ENCODE results near the gene TEX261.
"Not testable (repeated sequence)": the region's sequence is repeated elsewhere in the genome, so short reads cannot be mapped to it uniquely, and the experiment has no call there.

TEX261 gene

GRCh38 chr2:70999931-71000330 lies 5.3 kb upstream of the TEX261 start:
- not testable (repeated sequence) for DNase-seq

- no peak for DNase-seq
These were observed 4.7 kb upstream of the TEX261 start for GRCh38 chr2:70999362-70999761.

DNA sequence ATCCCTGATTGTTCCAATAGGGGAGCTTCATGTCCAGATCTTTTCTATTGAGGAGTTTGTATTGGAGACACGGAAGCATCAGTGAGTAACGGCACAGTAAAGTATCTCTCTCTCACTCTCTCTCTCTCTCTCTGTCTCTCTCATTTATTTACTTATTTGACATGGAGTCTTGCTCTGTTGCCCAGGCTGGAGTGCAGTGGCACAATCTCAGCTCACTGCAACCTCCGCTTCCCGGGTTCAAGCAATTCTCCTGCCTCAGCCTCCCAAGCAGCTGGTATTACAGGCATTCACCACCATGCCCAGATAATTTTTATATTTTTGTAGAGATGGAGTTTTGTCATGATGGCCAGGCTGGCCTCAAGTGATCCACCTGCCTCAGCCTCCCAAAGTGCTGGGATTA lies 4.2 kb upstream of the TEX261 start:
- not testable (repeated sequence) for DNase-seq

GRCh38 chr2:70995426-70995729 lies 705 bp upstream of the TEX261 start:
- peak; percentile 57 for DNase-seq

DNA sequence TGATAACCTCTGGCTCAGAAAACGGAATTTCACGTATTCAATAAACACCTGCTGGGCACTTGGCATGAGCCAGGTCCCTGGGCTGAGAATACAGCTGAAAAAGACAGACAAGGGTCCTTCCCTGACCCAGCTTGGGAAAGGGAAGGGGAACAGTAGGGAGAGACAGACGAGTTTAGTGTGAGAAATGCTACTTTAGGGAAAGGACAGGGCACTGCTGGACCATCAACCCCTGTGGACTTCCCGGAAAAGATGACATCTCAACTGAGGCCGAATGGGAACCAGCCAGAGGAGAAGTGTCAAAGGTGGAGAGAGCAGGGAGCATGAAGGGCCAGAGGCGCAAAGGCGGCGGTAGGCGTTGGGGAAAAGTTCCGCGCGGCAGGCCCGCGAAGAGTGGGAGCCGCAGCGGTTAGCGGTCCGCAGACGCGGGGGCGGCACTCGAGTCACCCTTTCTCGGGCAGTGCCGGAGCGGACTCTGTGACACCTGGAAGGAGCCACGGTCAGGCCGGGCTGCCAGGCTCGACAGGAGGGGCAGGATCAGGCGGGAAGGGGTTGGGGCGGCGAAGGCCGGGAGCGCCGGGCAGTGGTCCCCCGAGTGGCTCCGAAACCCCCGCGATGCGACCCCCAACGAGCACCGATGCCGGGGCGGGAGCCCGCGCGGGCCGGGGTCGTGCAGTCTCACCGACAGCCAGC lies 519 bp downstream of the TEX261 start:
- DNase-seq = peak; percentile 61

GRCh38 chr2:70992945-70993853 lies 1.5 kb downstream of the TEX261 start:
- DNase-seq = no peak

DNA sequence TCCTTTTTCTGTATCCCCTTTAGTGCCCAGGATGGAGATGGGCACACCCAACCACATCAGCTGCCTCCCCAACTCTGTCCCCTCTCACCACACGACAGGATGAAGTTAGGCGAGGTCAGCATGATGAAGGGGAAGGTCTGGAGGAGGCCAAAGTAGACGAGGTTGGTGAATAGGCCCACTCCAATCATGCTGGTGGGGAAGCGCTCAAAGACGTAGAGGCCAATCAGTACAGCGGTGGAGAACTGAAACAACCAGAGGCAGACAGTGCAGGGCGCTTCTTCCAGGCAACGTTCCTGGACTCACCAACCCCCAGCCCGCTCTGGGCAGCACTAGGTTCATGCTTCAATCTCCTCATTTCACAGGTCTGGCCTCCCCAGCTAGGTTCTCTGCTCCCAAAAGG lies 2.9 kb downstream of the TEX261 start:
- no peak for DNase-seq

GRCh38 chr2:70991142-70991541 lies 3.5 kb downstream of the TEX261 start:
- no peak for DNase-seq

GRCh38 chr2:70990216-70990615 lies 4.5 kb downstream of the TEX261 start:
- no peak for DNase-seq

DNA sequence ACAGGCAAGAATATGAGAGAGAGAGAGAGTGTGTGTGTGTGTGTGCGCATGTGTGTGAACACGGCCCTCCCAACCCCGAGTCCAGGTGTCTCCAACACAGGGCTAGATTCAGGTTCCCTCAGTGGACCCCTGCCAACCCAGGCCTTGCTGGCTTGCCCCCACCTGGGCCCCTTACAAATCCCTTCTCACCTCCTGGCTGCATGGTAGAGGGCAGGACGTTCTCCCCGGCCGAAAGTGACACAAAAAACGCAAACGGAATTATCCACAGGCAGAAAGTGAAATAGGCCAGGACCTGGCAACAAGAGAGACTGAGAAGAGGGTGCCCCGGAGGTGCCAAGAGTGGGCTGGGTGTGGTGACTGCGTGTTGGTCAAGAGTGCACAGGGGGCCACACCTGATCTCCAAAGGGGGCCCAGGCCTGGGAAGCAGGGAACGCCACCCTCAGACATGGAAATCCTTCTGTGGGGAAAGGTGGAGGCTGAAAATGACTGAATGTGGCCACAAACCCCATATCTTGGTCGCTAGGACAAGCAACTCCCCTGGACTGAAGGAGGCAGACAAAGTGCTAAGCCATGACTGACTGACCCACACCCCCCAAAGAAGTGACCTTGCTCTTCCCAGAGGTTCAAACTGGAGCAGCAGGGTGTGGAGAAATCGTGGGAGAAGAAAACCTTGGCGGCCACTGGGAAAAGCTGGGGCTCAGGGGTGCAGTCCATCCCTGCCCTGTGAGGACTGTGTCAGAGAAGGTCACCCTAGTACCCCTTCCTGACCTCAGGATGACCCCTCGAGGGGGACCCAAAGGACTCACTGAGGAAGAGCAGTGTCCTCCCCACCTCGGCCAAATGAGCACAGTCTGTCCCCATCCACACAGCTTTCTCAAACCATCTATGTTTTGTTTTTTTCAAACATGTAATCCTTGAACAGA lies 5.7 kb downstream of the TEX261 start:
- DNase-seq = no peak

- DNase-seq = no peak
These were observed 6.5 kb downstream of the TEX261 start for GRCh38 chr2:70988151-70988550.

GRCh38 chr2:70987386-70987785 lies 7.3 kb downstream of the TEX261 start:
- no peak for DNase-seq

DNA sequence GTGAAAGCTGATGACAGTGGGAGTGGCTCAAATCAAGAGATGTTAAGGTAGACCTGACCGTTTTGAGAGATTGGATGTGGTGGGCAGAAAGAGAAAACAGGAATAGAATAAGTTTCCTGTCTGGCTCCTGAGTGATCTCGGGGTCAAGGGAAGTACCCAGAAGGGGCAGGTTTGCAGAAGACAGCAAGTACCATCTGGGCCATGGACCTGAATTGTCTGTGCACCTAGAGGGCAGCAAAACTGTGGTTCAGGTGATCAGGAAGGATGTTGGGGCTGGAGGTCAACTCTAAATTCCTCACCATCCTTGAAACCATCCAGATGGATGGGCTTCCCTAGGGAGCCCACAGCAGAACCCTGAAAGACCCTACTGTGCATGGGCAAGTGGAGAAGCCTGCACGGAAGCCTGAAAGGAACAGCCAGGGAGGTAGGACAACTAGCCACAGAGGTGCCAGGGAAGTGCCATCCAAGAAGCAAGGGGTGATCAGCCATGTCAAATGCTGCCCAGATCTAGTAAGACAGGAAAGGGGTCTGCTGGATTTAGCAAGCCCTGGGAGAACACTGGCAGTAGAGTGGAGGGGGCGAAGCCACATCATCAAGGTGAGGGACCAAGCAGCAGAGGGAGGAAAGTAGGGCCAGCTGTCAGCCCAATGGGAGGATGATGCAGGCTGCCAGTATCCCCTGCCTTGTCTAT lies 8.0 kb downstream of the TEX261 start:
- DNase-seq = no peak

DNA sequence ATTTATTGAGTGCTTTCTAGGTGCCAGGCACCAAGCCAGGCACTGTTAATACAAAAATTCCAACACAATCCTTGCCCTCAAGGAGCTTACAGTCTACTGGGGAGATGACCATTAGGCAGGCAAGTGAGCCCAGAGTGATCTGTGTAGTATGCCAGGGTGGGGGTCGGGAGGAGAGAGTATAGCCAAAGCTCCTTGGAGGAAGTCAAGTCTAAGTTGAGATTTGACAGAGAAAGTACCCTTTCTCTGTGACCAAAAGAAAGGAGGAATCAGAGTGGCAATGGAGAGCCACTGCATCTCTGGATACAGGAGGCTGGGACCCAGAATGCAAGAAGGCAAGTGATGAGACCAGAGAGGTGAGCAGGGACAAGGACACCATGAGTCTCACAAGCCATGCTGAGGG lies 8.7 kb downstream of the TEX261 start:
- DNase-seq = no peak

DNA sequence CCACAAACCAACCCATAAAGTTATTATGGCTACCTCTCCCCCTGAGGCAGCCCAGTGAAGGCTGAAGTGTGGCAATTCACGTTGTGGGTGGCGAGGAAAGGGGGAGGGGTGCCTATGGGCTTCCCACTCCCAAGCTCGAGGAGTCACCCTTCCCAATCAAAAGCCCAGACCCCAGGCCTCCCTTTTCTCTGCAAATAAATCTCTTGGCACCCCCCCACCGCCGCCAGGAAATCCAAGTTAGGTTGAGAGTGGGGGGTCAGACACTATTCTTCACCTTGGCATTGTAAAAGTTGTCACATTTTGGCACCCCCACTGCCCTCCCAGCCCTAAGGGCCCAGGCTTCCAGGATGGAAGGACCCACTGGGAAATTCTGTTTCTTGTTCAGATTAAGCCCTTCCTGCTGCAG lies 9.4 kb downstream of the TEX261 start:
- DNase-seq = no peak

- peak; percentile 79 for DNase-seq
These were observed 9.9 kb downstream of the TEX261 start for GRCh38 chr2:70984576-70985282.

DNA sequence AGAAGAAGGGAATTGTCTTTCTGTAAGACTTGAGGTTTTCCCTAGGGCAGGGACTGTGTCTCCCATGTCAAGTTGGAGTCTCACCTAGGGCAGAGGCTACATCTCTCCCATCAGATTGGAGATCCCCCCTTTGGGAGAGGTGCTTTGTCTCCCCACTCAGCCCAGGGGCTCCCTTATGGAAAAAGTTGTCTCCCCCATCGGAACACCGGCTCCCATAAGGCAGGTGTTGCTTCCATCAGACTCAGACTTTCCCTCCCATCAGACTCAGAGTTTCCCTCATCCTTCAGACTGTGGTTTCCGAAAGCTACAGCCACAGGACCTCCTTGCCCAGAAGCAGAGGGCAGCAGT lies 10.5 kb downstream of the TEX261 start:
- no peak for DNase-seq

DNA sequence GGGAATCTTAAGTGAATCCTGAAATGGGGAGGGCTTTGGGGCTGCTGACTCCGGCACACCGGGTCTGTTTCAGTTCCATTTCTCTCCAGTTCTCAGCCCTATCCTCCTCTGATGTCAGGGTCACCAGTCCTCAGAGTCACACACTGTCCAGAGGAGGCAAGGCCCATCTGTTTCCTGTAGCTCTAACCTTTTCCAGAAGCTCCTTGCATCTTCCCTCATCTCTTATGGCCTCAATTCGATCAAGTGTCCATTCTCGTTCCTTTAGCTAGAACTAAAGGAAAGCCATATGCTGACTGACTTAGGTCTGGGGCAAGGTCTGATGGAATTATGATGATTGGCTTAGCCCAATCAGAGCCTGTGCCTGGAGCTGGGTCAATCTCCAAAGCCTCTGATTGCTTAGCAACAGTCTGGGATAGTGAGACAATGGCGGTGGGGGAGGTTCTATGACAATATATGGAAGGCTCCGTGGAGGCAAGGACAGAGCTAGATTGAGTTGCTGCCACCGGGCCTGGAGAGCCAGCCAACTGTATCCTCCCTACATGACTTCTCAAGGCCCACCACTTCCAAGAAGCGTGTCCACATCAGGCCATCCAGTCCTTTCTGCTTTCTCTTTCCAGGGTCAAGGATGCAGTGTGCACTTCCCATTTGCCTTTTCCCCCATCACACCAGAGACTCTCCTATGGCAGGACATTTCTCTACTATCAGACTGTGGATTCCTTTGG lies 11.0 kb downstream of the TEX261 start:
- DNase-seq = no peak

GRCh38 chr2:70982971-70983370 lies 11.7 kb downstream of the TEX261 start:
- no peak for DNase-seq

- no peak for DNase-seq
These were observed 12.5 kb downstream of the TEX261 start for GRCh38 chr2:70981866-70982810.

Measured in stimulated activated CD4-positive, alpha-beta T cell treated with anti-CD3 and anti-CD28 coated beads, Interleukin-4, amount 100 ng/mL, for 24 hours (primary cell).